ENCODE data around the gene UBAP1.
"Not testable (repeated sequence)": the region's sequence is repeated elsewhere in the genome, so short reads cannot be mapped to it uniquely, and the experiment has no call there.

Gene UBAP1

GRCh38 chr9:34272101-34272541 lies 93.3 kb downstream of the UBAP1 start:
- DNase-seq (ENCODE audit: low read depth in 1 of 2, low spot score in 1 of 2): no peak
- TF ChIP-seq CTCF (IDR thresholded peaks at IDR 0.05; ENCODE audit: insufficient read depth, low read length) (no peak), GABPA (IDR thresholded peaks at IDR 0.05; ENCODE audit: low read depth) (no peak), REST (IDR thresholded peaks at IDR 0.05; ENCODE audit: insufficient replicate concordance, low read depth) (no peak), SPI1 (IDR thresholded peaks at IDR 0.05; ENCODE audit: borderline replicate concordance, low read depth) (no peak), POLR2AphosphoS5 (IDR thresholded peaks at IDR 0.05; ENCODE audit: low read depth) (no peak)
- Histone ChIP-seq H3K27me3 (ENCODE audit: insufficient read depth, poor library complexity, severe bottlenecking) (no peaks in the 10 kb centered on the region), H3K4me3 (replicated peaks; ENCODE audit: insufficient read depth, low read length) (no peak overlapping the region), H3K27ac (replicated peaks) (no peak overlapping the region)

GRCh38 chr9:34273588-34273987 lies 94.7 kb downstream of the UBAP1 start:
- DNase-seq (ENCODE audit: low read depth in 1 of 2, low spot score in 1 of 2); H3K27ac ChIP-seq (replicated peaks); H3K4me3 ChIP-seq (replicated peaks; ENCODE audit: insufficient read depth, low read length); H3K27me3 ChIP-seq (ENCODE audit: insufficient read depth, poor library complexity, severe bottlenecking): not testable (repeated sequence)

GRCh38 chr9:34275811-34276210 lies 97.0 kb downstream of the UBAP1 start:
- no peak for DNase-seq (ENCODE audit: low read depth in 1 of 2, low spot score in 1 of 2)
- TF ChIP-seq GABPA (IDR thresholded peaks at IDR 0.05; ENCODE audit: low read depth) (no peak), REST (IDR thresholded peaks at IDR 0.05; ENCODE audit: insufficient replicate concordance, low read depth) (no peak), POLR2AphosphoS5 (IDR thresholded peaks at IDR 0.05; ENCODE audit: low read depth) (no peak), SPI1 (IDR thresholded peaks at IDR 0.05; ENCODE audit: borderline replicate concordance, low read depth) (no peak), CTCF (IDR thresholded peaks at IDR 0.05; ENCODE audit: insufficient read depth, low read length) (no peak)

GRCh38 chr9:34276772-34277171 lies 97.9 kb downstream of the UBAP1 start:
- Histone ChIP-seq H3K27ac (replicated peaks) (no peak overlapping the region), H3K27me3 (ENCODE audit: insufficient read depth, poor library complexity, severe bottlenecking) (no peaks in the 10 kb centered on the region), H3K4me3 (replicated peaks; ENCODE audit: insufficient read depth, low read length) (no peak overlapping the region)
- DNase-seq (ENCODE audit: low read depth in 1 of 2, low spot score in 1 of 2): no peak
- no peak for TF ChIP-seq REST (IDR thresholded peaks at IDR 0.05; ENCODE audit: insufficient replicate concordance, low read depth)
- TF ChIP-seq GABPA (IDR thresholded peaks at IDR 0.05; ENCODE audit: low read depth): no peak
- no peak for TF ChIP-seq POLR2AphosphoS5 (IDR thresholded peaks at IDR 0.05; ENCODE audit: low read depth)
- no peak for TF ChIP-seq CTCF (IDR thresholded peaks at IDR 0.05; ENCODE audit: insufficient read depth, low read length)
- no peak for TF ChIP-seq SPI1 (IDR thresholded peaks at IDR 0.05; ENCODE audit: borderline replicate concordance, low read depth)

More at GRCh38 chr9:34275811-34276210, 97.0 kb downstream of the UBAP1 start:
- Histone ChIP-seq H3K27me3 (ENCODE audit: insufficient read depth, poor library complexity, severe bottlenecking) (no peaks in the 10 kb centered on the region), H3K27ac (replicated peaks) (no peak overlapping the region), H3K4me3 (replicated peaks; ENCODE audit: insufficient read depth, low read length) (no peak overlapping the region)
